DOHH2 (cell line): ENCODE results near the gene IPO9.

ENCODE experiments used
- CTCF ChIP-seq: fragments of 200-600 bp; sonication (generic); IDR thresholded peaks from one replicate; pipeline ENCODE4 v1.5.1; 2014; ENCODE audit warnings: antibody characterized with exemption, mild to moderate bottlenecking, low read depth, low read length; ENCODE audit not compliant: poor library complexity, severe bottlenecking
- EZH2phosphoT487 ChIP-seq: fragments of 200-600 bp; sonication (generic); IDR thresholded peaks from 2 replicates; pipeline ENCODE4 v1.6.1; 2017; ENCODE audit warnings: borderline replicate concordance, mild to moderate bottlenecking, antibody characterized with exemption, low read length, moderate library complexity, mixed read lengths

- TF ChIP-seq CTCF (no peak), EZH2phosphoT487 (no peak)
Measured at GRCh38 chr1:201826830-201827229, 2.1 kb upstream of the IPO9 start.
